Articular chondrocyte of knee joint (primary cell): Measurements from ENCODE around the gene TFEB. TPM values are rescaled to one million over a fixed set of nuclear protein-coding genes. Genes with fewer than 3 reads are reported as not detected.

Experiments
- small RNA-seq: library from RNA; depleted of rRNA; stranded (forward); fragments of <200 nt; gene quantifications from one replicate; pipeline ENCODE3, GENCODE V24; 2012
- total RNA-seq: library from RNA; depleted of rRNA; stranded (reverse); fragments of >200 nt; gene quantifications from 2 replicates; pipeline ENCODE4 v1.2.3, GENCODE V29; 2012

The TFEB gene
- total RNA-seq = 4.4 and 4.5 TPM in 2 replicates

GRCh38 chr6:41735427-41736185 lies at the start of gene TFEB:
TSS of gene TFEB (minus strand) at chr6:41735608. CDS start at chr6:41691213, 44,395 bp downstream.

GRCh38 chr6:41780551-41781365 lies 45.4 kb upstream of the TFEB start, which contains the start of gene PRICKLE4:
TSS of gene PRICKLE4 (plus strand) at chr6:41780782. CDS start at chr6:41783474, 2,692 bp downstream.

DNA sequence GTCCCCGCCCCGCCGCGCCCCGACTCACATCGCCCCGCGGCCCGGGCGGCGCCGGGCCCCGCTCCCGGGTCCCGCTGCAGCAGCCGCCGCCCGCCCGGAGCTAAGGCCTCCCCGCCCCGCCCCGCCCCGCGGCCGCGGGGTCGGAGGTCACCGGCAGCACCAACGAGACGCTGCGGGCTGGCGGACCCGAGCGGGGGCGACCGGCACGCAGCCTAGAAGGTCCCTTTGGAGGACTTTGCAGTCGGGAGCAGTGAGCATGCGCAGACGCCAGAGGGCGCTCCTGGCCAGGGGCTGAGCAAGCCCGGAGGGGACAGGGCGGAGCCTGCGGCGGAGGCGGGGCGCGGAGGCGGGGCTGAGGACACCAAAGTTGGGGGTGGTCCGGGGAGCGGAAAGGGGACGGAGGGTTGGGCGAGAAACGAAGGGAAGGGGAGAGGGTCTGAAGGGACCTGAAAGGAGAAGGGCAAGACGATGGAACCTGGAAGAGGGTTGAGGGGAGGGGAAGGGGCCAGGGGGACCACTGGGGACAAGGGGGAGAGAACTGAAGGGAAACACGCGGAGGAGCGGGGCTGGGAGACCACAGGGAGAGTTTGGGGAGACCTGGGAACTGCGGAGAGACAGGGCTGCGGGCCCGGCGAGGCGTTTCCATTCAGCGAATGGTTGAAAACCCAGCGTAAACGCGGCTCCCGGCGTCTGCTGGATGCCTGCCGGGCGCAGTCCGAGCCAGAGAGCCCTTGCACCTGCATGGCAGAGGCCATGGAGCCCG lies 44.6 kb upstream of the TFEB start, which contains the start of gene FRS3:
Gene FRS3 (minus strand): TSS at position 113 of the 763 bp plus-strand sequence. CDS start 2,913 bp downstream, outside the sequence.

DNA sequence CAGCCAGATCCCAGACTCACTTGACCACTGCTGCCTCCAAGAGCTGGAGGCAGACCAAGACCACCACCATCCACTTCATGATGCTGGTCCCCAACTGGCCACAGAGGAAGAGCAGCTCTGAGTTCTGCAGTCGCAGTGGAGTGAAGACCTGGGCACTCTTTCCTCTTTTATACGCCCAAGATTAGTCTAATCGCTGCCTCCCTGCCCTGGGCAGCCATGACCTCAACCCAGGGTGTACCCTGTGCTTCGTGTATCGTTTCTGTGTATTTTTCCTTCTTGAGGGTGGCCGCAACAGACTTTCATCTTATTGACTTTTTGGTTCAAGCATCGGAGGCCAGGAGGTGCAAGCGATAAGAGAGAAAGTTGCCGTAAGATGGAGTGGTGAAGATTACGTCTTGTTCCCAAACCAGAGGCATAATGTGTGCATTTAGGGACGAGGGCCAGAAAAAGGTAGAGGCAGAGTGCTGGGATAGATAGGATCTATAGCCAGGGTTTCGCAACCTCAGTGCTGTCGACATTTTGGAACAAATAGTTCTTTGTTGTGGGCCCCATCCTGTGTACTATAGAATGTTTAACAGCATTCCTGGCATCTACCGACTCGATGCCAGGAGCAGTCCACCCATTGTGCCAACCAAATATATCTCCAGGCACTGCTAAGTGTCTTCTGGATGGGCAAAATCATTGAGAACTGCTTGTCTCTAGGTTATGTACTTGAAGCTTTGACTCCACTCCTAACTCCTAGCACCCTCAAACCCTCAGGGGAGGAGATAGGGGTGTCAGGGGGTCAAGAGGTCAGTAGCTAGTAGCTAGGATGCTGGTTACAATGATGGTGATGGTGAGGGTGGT lies 12.1 kb upstream of the TFEB start, which contains the start of gene PGC:
Gene PGC (minus strand): TSS at position 142 of the 846 bp plus-strand sequence. CDS start 63 bp downstream, at position 79.

GRCh38 chr6:41638002-41638934 lies 97.1 kb downstream of the TFEB start, which contains the start of gene MDFI:
TSS of gene MDFI (plus strand) at chr6:41638468. CDS start at chr6:41638750, 282 bp downstream.

Small RNAs within 50 kb of the gene (small RNA-seq; reads per million reads assigned to genes)
- not detected for gene AL365205.3

Other genes starting within 250 kb of the TFEB start
- 2.5 and 3.8 TPM in 2 replicates for gene FOXP4, start 189.2 kb downstream of the TFEB start, total RNA-seq
- gene MDFI, start 97.1 kb downstream of the TFEB start, total RNA-seq = 4.0 and 7.8 TPM in 2 replicates
- gene PGC, start 11.8 kb upstream of the TFEB start, total RNA-seq = not detected in 2 replicates
- 1.6 TPM in 2 replicates for gene FRS3, start 44.3 kb upstream of the TFEB start, total RNA-seq
- 0.65 TPM in 1 of 2 replicates, not detected in the other for gene PRICKLE4, start 45.2 kb upstream of the TFEB start, total RNA-seq
- gene TOMM6, start 52.1 kb upstream of the TFEB start, total RNA-seq = 77.0 and 93.5 TPM in 2 replicates
- gene USP49, start 159.8 kb upstream of the TFEB start, total RNA-seq = 3.5 and 5.1 TPM in 2 replicates
- 28.6 and 34.6 TPM in 2 replicates for gene MED20, start 185.5 kb upstream of the TFEB start, total RNA-seq
- 9.0 and 12.3 TPM in 2 replicates for gene BYSL, start 185.9 kb upstream of the TFEB start, total RNA-seq
- 24.8 and 28.9 TPM in 2 replicates for gene CCND3, start 206.2 kb upstream of the TFEB start, total RNA-seq